Upper lobe of left lung (tissue), 6 donors: ENCODE measurements around the gene APMAP. TPM values are rescaled to one million over a fixed set of nuclear protein-coding genes. Genes with fewer than 3 reads are reported as not detected.
A peak's percentile ranks its signal among the peaks of the same experiment; 100 is the strongest.

Experiments used
- ATAC-seq, 2 donors: fragments of 200-7000 bp; cut with Tn5 transposase; one replicate each; pipeline ENCODE4 v1.9.1; 2022; ENCODE audit warnings: mild to moderate bottlenecking in 2 of 2, moderate library complexity in 2 of 2; ENCODE audit not compliant: low FRiP score in 2 of 2
- DNase-seq, 2 donors: peaks; one replicate each; pipeline ENCODE4 v3.0.0-alpha.2; 2019 to 2020
- H3K27ac ChIP-seq, 4 donors: fragments of 200-600 bp; sonication (generic); one replicate each; pipeline ENCODE4 v1.5.1; 2016 to 2019
- H3K27me3 ChIP-seq, 4 donors: fragments of 200-600 bp; sonication (generic); one replicate each; pipeline ENCODE4 v1.5.1; 2017 to 2019
- H3K36me3 ChIP-seq, 4 donors: fragments of 200-600 bp; sonication (generic); one replicate each; pipeline ENCODE4 v1.5.1; 2016 to 2019
- H3K4me1 ChIP-seq, 4 donors: fragments of 200-600 bp; sonication (generic); one replicate each; pipeline ENCODE4 v1.5.1; 2018 to 2019
- H3K4me3 ChIP-seq, 4 donors: fragments of 200-600 bp; sonication (generic); one replicate each; pipeline ENCODE4 v1.5.1; 2017 to 2019; ENCODE audit warnings: mild to moderate bottlenecking in 2 of 4, moderate library complexity in 1 of 4
- H3K9me3 ChIP-seq, 4 donors: fragments of 200-600 bp; sonication (generic); one replicate each; pipeline ENCODE4 v1.5.1; 2018 to 2019
- EP300 ChIP-seq, 4 donors: sonication (generic); formaldehyde crosslinking; IDR thresholded peaks; one replicate each; pipeline ENCODE4 v1.5.1; 2017; ENCODE audit warnings: antibody characterized with exemption in 4 of 4, control low read depth in 2 of 4
- POLR2A ChIP-seq, 4 donors: fragments of 450-650 bp; IDR thresholded peaks; one replicate each; pipeline ENCODE4 v1.5.1; 2016 to 2017; ENCODE audit warnings: antibody characterized with exemption in 4 of 4, mild to moderate bottlenecking in 2 of 4
- POLR2AphosphoS5 ChIP-seq, 2 donors: sonication (generic); formaldehyde crosslinking; IDR thresholded peaks; one replicate each; pipeline ENCODE4 v1.5.1; 2017; ENCODE audit warnings: antibody characterized with exemption in 2 of 2
- WGBS, 2 donors: methylation state at CpG; one replicate each; pipeline ENCODE4 v1.1.5; 2017 to 2018; 5-methylcytosine and 5-hydroxymethylcytosine counted together
- total RNA-seq, 6 donors: library from RNA; depleted of rRNA in 4 of 6; stranded (reverse); fragments of >200 nt in 4 of 6; gene quantifications; one replicate each; pipeline versions ENCODE4 v1.1.0 to v1.2.1, GENCODE V29; 2016 to 2021
- TF ChIP-seq, protein P1 (sequence below), 6 experiments: fragments of 450-650 bp in 4 of 6; fragments of 200-600 bp in 2 of 6; sonication (generic) in 2 of 6; IDR thresholded peaks; one replicate each; pipeline ENCODE4 v1.5.1; 2016 to 2019; ENCODE audit warnings: antibody characterized with exemption in 6 of 6
- donor health status: DM: no; HTN: no; CAD: no; lungs with moderate emphysema.
- donor health status: DM: no; HTN: yes; CAD: no; lungs with severe emphysema.

Gene APMAP
- total RNA-seq, 6 donors from 2014 or later = 31.4 to 80.1 (median 55.5) TPM

GRCh38 chr20:25011261-25011660, 18.7 kb upstream of the APMAP start:
- WGBS, 2 donors = 95 to 97% methylated on average over 6 of the region's 6 CpGs
- DNase-seq (peak in 1 of 2 donors; percentile 10), ATAC-seq (no peak)
- TF ChIP-seq EP300 (IDR thresholded peaks at IDR 0.05) (no peak), POLR2A (IDR thresholded peaks at IDR 0.05) (no peak), POLR2AphosphoS5 (IDR thresholded peaks at IDR 0.05) (no peak)
- TF ChIP-seq, protein P1, sequence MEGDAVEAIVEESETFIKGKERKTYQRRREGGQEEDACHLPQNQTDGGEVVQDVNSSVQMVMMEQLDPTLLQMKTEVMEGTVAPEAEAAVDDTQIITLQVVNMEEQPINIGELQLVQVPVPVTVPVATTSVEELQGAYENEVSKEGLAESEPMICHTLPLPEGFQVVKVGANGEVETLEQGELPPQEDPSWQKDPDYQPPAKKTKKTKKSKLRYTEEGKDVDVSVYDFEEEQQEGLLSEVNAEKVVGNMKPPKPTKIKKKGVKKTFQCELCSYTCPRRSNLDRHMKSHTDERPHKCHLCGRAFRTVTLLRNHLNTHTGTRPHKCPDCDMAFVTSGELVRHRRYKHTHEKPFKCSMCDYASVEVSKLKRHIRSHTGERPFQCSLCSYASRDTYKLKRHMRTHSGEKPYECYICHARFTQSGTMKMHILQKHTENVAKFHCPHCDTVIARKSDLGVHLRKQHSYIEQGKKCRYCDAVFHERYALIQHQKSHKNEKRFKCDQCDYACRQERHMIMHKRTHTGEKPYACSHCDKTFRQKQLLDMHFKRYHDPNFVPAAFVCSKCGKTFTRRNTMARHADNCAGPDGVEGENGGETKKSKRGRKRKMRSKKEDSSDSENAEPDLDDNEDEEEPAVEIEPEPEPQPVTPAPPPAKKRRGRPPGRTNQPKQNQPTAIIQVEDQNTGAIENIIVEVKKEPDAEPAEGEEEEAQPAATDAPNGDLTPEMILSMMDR (IDR thresholded peaks at IDR 0.05) = no peak
- Histone ChIP-seq H3K4me3 (no peak overlapping the region), H3K27me3 (no peaks in the 10 kb centered on the region), H3K36me3 (peaks cover 40 to 87% (median 72%) of the 10 kb centered on the region in 4 donors), H3K27ac (no peak overlapping the region), H3K4me1 (peaks cover 0 to 3% (median under 1%) of the 10 kb centered on the region in 4 donors), H3K9me3 (no peaks in the 10 kb centered on the region)

DNA sequence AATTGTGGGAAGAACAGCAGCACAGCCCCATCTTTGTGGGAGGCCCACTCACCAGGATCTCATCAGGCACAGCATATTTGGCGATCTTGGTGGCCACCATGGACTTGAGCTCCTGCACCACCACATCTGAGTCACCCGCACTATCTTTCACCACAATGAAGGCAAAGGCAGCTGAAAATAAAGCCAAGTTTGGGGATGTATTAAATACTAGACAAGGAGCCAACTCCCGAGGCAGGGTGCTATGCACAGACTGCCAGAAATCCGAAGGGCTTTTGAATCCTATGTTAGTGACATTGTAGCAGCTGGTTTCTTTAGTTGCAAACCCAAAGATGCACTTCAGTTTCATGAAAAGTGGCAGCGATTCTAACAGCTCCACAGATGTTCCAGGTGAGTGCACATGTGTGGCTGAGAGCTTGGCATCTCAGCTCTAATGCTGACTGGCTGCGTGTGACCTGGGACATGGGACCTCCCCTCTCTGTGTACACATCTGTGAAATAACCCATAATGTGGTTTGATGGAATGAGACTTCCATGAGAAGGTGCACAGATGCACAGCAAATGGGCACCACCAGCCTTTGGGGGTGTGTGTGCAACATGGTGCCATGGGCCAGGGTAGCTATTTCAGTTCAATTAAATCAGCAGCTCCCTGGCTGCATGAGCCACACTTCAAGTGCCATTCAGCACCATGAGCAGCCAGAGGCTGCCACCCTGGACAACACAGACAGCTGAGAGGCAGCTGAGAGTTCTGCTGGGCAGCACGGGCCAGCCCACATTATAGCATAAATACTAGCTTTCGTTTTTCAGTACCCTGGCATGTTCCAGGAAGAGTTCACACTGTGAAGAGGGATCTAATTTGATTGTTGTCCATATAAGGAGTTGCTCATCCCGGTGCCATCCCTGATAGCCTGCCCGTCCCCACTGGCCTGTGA, 16.9 kb upstream of the APMAP start:
- Histone ChIP-seq H3K4me3 (no peak overlapping the region), H3K27me3 (no peaks in the 10 kb centered on the region), H3K27ac (no peak overlapping the region), H3K9me3 (no peaks in the 10 kb centered on the region), H3K4me1 (peaks cover 0 to 4% (median 0%) of the 10 kb centered on the region in 4 donors), H3K36me3 (peaks cover 37 to 94% (median 79%) of the 10 kb centered on the region in 4 donors)
- ATAC-seq (no peak), DNase-seq (peak in 1 of 2 donors; percentile 14)
- 86 to 90% methylated on average over 9 to 10 of the region's 10 CpGs for WGBS, 2 donors
- TF ChIP-seq POLR2A (IDR thresholded peaks at IDR 0.05) = no peak
- TF ChIP-seq EP300 (IDR thresholded peaks at IDR 0.05) = no peak
- no peak for TF ChIP-seq POLR2AphosphoS5 (IDR thresholded peaks at IDR 0.05)

DNA sequence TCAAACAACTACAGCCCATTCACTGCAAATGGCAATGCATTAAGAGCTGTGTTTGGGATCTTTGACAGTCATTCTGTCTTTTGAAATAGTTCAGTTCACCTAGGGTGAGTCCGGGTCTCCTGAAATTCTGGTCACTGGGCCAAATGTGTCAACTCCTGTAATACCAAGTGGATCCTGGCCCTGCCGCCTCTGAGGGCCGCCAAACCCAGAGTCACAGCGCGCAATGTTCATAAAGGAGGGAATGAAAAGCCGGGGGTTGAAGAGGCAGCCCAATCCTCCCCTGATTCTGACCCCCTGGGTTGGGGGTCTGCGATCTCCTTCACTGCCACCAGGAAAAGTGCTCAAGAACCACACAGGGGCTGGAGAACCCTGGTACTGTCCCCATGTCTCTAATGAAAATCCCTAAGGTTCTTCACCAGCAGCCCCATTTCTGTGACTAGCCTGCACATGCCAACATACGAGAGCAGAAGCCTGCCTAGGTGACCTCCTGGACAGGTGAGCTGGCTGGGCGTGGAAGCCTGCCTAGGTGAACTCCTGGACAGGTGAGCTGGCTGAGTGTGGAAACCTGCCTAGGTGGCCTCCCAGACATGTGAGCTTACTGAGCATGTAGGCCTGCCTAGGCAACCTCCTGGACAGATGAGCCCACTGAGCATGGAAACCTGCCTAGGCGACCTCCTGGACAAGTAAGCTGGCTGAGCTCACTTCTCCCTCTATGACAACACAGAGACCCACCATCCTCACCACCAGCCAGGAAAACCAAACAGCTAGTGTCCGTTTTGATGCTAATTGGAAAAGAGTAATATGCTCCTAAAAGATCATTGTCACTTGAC, 16.1 kb upstream of the APMAP start:
- no peak overlapping the region for H3K27ac ChIP-seq
- WGBS, 2 donors = 96% methylated on average over 8 to 11 of the region's 11 CpGs
- peaks cover 0 to 4% (median 0%) of the 10 kb centered on the region in 4 donors for H3K4me1 ChIP-seq
- no peaks in the 10 kb centered on the region for H3K27me3 ChIP-seq
- peaks cover 33 to 94% (median 73%) of the 10 kb centered on the region in 4 donors for H3K36me3 ChIP-seq
- no peaks in the 10 kb centered on the region for H3K9me3 ChIP-seq
- TF ChIP-seq POLR2AphosphoS5 (IDR thresholded peaks at IDR 0.05) (no peak), POLR2A (IDR thresholded peaks at IDR 0.05) (no peak), EP300 (IDR thresholded peaks at IDR 0.05) (no peak)
- TF ChIP-seq, protein P1 (IDR thresholded peaks at IDR 0.05) = no peak
- H3K4me3 ChIP-seq = no peak overlapping the region
- ATAC-seq (no peak), DNase-seq (peak in 1 of 2 donors; percentile 17)

- H3K27me3 ChIP-seq = no peaks in the 10 kb centered on the region
- no peaks in the 10 kb centered on the region for H3K9me3 ChIP-seq
- H3K36me3 ChIP-seq = peaks cover 28 to 86% (median 64%) of the 10 kb centered on the region in 4 donors
- ATAC-seq (no peak), DNase-seq (peak in 1 of 2 donors; percentile 16)
- 93 to 97% methylated on average over 20 to 22 of the region's 22 CpGs for WGBS, 2 donors
- H3K27ac ChIP-seq = no peak overlapping the region
- peaks cover 0 to 4% (median 0%) of the 10 kb centered on the region in 4 donors for H3K4me1 ChIP-seq
- TF ChIP-seq POLR2A (IDR thresholded peaks at IDR 0.05) = no peak
- no peak for TF ChIP-seq POLR2AphosphoS5 (IDR thresholded peaks at IDR 0.05)
- no peak for TF ChIP-seq EP300 (IDR thresholded peaks at IDR 0.05)
- TF ChIP-seq, protein P1 (IDR thresholded peaks at IDR 0.05) = no peak
- H3K4me3 ChIP-seq = no peak overlapping the region
Observed at GRCh38 chr20:25007491-25008305, 15.1 kb upstream of the APMAP start.
